Measurements from ENCODE around the gene CLDN34. TPM values are rescaled to one million over a fixed set of nuclear protein-coding genes. Genes with fewer than 3 reads are reported as not detected.

Gene CLDN34
- total and polyA plus RNA-seq, 2 experiments from 2014 or later, result not detected

DNA sequence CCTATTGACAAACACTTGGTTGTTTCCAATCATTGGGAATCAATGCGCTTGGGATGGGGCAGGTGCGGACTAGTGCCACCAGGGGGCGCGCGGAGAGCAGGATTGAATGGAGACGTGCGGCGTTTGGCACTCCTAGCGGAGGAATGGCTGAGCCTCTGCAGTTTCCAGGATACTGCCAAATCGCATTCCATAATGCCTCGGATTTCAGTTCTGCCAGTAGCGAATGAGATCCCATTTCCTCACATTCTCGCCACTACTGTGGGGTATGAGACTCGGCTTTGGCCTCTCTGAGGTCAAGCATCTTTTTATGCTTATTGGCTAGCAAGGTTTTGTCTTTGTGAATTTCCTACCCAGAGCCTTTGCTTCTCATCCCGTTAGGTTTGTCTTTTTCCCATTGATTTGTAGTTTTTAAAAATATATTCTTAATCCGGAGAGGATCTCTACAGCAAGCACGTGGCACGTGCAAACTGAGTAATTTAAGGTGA, 28.7 kb downstream of the CLDN34 start:
- Histone ChIP-seq H3K4me3 (no peak overlapping the region), H3K36me3 (ENCODE audit: insufficient read depth) (no peaks in the 10 kb centered on the region), H3K4me2 (no peak overlapping the region), H4K20me1 (replicated peaks; ENCODE audit: insufficient read depth) (no peaks in the 10 kb centered on the region), H3K27ac (ENCODE audit: low read depth) (no peak overlapping the region), H3K4me1 (ENCODE audit: insufficient read depth) (no peaks in the 10 kb centered on the region), H2AFZ (no peak overlapping the region), H3F3A (replicated peaks; ENCODE audit: low read depth) (no peaks in the 10 kb centered on the region), H3K27me3 (ENCODE audit: insufficient read depth) (no peaks in the 10 kb centered on the region), H3K9me2 (ENCODE audit: insufficient read depth) (no peaks in the 10 kb centered on the region), H3K79me2 (replicated peaks; ENCODE audit: insufficient read depth) (no peaks in the 10 kb centered on the region)
- DNase-seq (ENCODE audit: low spot score) (peak; percentile 83), ATAC-seq (peak; percentile 90)
- Mint-ChIP-seq H3K4me3 (no peak overlapping the region), H3K9me3 (peaks cover 6% of the 10 kb centered on the region; the same call in 2 of the 3 replicates), H3K4me1 (no peaks in the 10 kb centered on the region), H3K36me3 (ENCODE audit: low read depth) (no peaks in the 10 kb centered on the region; the same call in 2 of the 3 replicates), H3K27me3 (ENCODE audit: insufficient read depth, low read depth, poor library complexity) (no peaks in the 10 kb centered on the region), H3K27ac (no peak overlapping the region)
- TF ChIP-seq STAT1 (IDR thresholded peaks at IDR 0.05; ENCODE audit: unreplicated experiment) (no peak), CTCF (conservative IDR thresholded peaks at IDR 0.05; ENCODE audit: low read depth in 2 of 2) (peak; percentile 81 to 93), ETS1 (IDR thresholded peaks at IDR 0.05) (no peak), ZNF114 (CRISPR knock-in tag; IDR thresholded peaks at IDR 0.05) (no peak), NANOG (IDR thresholded peaks at IDR 0.05; ENCODE audit: borderline replicate concordance) (no peak)
- TF ChIP-seq, protein P1, sequence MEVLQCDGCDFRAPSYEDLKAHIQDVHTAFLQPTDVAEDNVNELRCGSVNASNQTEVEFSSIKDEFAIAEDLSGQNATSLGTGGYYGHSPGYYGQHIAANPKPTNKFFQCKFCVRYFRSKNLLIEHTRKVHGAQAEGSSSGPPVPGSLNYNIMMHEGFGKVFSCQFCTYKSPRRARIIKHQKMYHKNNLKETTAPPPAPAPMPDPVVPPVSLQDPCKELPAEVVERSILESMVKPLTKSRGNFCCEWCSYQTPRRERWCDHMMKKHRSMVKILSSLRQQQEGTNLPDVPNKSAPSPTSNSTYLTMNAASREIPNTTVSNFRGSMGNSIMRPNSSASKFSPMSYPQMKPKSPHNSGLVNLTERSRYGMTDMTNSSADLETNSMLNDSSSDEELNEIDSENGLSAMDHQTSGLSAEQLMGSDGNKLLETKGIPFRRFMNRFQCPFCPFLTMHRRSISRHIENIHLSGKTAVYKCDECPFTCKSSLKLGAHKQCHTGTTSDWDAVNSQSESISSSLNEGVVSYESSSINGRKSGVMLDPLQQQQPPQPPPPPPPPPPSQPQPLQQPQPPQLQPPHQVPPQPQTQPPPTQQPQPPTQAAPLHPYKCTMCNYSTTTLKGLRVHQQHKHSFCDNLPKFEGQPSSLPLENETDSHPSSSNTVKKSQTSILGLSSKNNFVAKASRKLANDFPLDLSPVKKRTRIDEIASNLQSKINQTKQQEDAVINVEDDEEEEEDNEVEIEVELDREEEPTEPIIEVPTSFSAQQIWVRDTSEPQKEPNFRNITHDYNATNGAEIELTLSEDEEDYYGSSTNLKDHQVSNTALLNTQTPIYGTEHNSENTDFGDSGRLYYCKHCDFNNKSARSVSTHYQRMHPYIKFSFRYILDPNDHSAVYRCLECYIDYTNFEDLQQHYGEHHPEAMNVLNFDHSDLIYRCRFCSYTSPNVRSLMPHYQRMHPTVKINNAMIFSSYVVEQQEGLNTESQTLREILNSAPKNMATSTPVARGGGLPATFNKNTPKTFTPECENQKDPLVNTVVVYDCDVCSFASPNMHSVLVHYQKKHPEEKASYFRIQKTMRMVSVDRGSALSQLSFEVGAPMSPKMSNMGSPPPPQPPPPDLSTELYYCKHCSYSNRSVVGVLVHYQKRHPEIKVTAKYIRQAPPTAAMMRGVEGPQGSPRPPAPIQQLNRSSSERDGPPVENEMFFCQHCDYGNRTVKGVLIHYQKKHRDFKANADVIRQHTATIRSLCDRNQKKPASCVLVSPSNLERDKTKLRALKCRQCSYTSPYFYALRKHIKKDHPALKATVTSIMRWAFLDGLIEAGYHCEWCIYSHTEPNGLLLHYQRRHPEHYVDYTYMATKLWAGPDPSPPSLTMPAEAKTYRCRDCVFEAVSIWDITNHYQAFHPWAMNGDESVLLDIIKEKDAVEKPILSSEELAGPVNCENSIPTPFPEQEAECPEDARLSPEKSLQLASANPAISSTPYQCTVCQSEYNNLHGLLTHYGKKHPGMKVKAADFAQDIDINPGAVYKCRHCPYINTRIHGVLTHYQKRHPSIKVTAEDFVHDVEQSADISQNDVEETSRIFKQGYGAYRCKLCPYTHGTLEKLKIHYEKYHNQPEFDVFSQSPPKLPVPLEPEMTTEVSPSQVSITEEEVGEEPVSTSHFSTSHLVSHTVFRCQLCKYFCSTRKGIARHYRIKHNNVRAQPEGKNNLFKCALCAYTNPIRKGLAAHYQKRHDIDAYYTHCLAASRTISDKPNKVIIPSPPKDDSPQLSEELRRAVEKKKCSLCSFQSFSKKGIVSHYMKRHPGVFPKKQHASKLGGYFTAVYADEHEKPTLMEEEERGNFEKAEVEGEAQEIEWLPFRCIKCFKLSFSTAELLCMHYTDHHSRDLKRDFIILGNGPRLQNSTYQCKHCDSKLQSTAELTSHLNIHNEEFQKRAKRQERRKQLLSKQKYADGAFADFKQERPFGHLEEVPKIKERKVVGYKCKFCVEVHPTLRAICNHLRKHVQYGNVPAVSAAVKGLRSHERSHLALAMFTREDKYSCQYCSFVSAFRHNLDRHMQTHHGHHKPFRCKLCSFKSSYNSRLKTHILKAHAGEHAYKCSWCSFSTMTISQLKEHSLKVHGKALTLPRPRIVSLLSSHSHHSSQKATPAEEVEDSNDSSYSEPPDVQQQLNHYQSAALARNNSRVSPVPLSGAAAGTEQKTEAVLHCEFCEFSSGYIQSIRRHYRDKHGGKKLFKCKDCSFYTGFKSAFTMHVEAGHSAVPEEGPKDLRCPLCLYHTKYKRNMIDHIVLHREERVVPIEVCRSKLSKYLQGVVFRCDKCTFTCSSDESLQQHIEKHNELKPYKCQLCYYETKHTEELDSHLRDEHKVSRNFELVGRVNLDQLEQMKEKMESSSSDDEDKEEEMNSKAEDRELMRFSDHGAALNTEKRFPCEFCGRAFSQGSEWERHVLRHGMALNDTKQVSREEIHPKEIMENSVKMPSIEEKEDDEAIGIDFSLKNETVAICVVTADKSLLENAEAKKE (CRISPR knock-in tag; IDR thresholded peaks at IDR 0.05), result no peak
